IMR-90 (cell line): ENCODE results near the gene FBN1. TPM values are rescaled to one million over a fixed set of nuclear protein-coding genes. Genes with fewer than 3 reads are reported as not detected.

Source experiments
- ATAC-seq: fragments of 200-7000 bp; cut with Tn5 transposase; 2 replicates; pipeline ENCODE4 v1.9.1; 2020; ENCODE audit warnings: low read depth, mild to moderate bottlenecking, moderate library complexity
- BruUV-seq: library from RNA; stranded (reverse); fragments of 400-500 nt; replicated peaks from 2 replicates; lab custom pipeline; 2021; lab: Mats Ljungman, UMichigan
- CTCF ChIA-PET: fragments of 300-600 bp; formaldehyde crosslinking; extraction: SDS; loops from one replicate; lab custom pipeline; 2021; ENCODE audit warnings: antibody characterized with exemption; lab: Yijun Ruan, JAX
- POLR2A ChIA-PET: fragments of 300-600 bp; sonication (Branson Sonifier 250); formaldehyde crosslinking; loops from one replicate; lab custom pipeline; 2022; ENCODE audit warnings: antibody characterized with exemption; ENCODE audit not compliant: unreplicated experiment; lab: Charles Lee
- DNase-seq: peaks from one replicate; pipeline ENCODE4 v3.0.0; 2013
- H2AFZ ChIP-seq: replicated peaks from 2 replicates; pipeline ENCODE3; 2013; ENCODE audit warnings: low read length, mild to moderate bottlenecking; ENCODE audit not compliant: poor library complexity
- H2AK5ac ChIP-seq: 2 replicates; pipeline ENCODE4 v1.6.1; 2013; ENCODE audit warnings: low read depth, low read length, inconsistent platforms
- H2AK9ac ChIP-seq: replicated peaks from 2 replicates; pipeline ENCODE3; 2013; ENCODE audit warnings: mild to moderate bottlenecking, low read depth, low read length, moderate library complexity; ENCODE audit not compliant: poor library complexity
- H2BK120ac ChIP-seq: 2 replicates; pipeline ENCODE4 v1.6.1; 2013; ENCODE audit warnings: low read depth, low read length, inconsistent platforms
- H2BK15ac ChIP-seq: 3 replicates; pipeline ENCODE4 v1.6.1; 2013; ENCODE audit warnings: low read depth, low read length, inconsistent platforms
- H2BK20ac ChIP-seq: 2 replicates; pipeline ENCODE4 v1.6.1; 2013; ENCODE audit warnings: low read depth, mild to moderate bottlenecking, inconsistent platforms, low read length, moderate library complexity
- H2BK5ac ChIP-seq: 2 replicates; pipeline ENCODE4 v1.6.1; 2013; ENCODE audit warnings: mild to moderate bottlenecking, low read depth, low read length, inconsistent platforms; ENCODE audit not compliant: poor library complexity, severe bottlenecking
- H3K14ac ChIP-seq: replicated peaks from 2 replicates; pipeline ENCODE4 v1.6.1; 2013; ENCODE audit warnings: low read depth, low read length, inconsistent platforms
- H3K18ac ChIP-seq: 2 replicates; pipeline ENCODE4 v1.6.1; 2013; ENCODE audit warnings: low read depth, low read length, control low read depth
- H3K23ac ChIP-seq: 2 replicates; pipeline ENCODE4 v1.6.1; 2013; ENCODE audit warnings: low read depth, low read length, inconsistent platforms
- H3K27ac ChIP-seq: 2 replicates; pipeline ENCODE4 v1.5.1; 2013; ENCODE audit warnings: mild to moderate bottlenecking, control low read depth, low read length; ENCODE audit not compliant: insufficient read depth
- H3K27me3 ChIP-seq: 2 replicates; pipeline ENCODE4 v1.6.1; 2013; ENCODE audit warnings: low read length; ENCODE audit not compliant: control insufficient read depth, insufficient read depth
- H3K36me3 ChIP-seq: 2 replicates; pipeline ENCODE4 v1.6.1; 2013; ENCODE audit warnings: low read length, mixed read lengths; ENCODE audit not compliant: control insufficient read depth, insufficient read depth
- H3K4ac ChIP-seq: 2 replicates; pipeline ENCODE4 v1.6.1; 2013; ENCODE audit warnings: low read depth, low read length, inconsistent platforms
- H3K4me1 ChIP-seq: 2 replicates; pipeline ENCODE4 v1.6.1; 2013; ENCODE audit warnings: low read length, mixed read lengths; ENCODE audit not compliant: control insufficient read depth, insufficient read depth
- H3K4me2 ChIP-seq: 2 replicates; pipeline ENCODE4 v1.6.1; 2013; ENCODE audit warnings: low read depth, mild to moderate bottlenecking, control low read depth, low read length, moderate library complexity
- H3K4me3 ChIP-seq: 2 replicates; pipeline ENCODE4 v1.5.1; 2013; ENCODE audit warnings: low read depth, mild to moderate bottlenecking, control low read depth, low read length, moderate library complexity; ENCODE audit not compliant: insufficient read depth
- H3K56ac ChIP-seq: 2 replicates; pipeline ENCODE4 v1.6.1; 2013; ENCODE audit warnings: low read length, inconsistent platforms; ENCODE audit not compliant: insufficient read depth; ENCODE audit errors: extremely low read depth
- H3K79me1 ChIP-seq, 2 experiments: 2 replicates each; pipeline ENCODE4 v1.6.1; 2013; ENCODE audit warnings: low read length in 2 of 2, inconsistent platforms in 1 of 2, low read depth in 1 of 2
- H3K9ac ChIP-seq: 2 replicates; pipeline ENCODE4 v1.6.1; 2013; ENCODE audit warnings: low read depth, low read length, control low read depth
- H3K9me1 ChIP-seq: 2 replicates; pipeline ENCODE4 v1.6.1; 2013; ENCODE audit warnings: low read length, inconsistent platforms; ENCODE audit not compliant: insufficient read depth
- H3K9me3 ChIP-seq: 2 replicates; pipeline ENCODE4 v1.6.1; 2013; ENCODE audit warnings: low read length; ENCODE audit not compliant: control insufficient read depth, insufficient read depth
- H4K20me1 ChIP-seq: 2 replicates; pipeline ENCODE4 v1.6.1; 2013; ENCODE audit warnings: low read length, inconsistent platforms; ENCODE audit not compliant: insufficient read depth
- H4K5ac ChIP-seq: 2 replicates; pipeline ENCODE4 v1.6.1; 2013; ENCODE audit warnings: mild to moderate bottlenecking, low read depth, low read length, control low read depth
- H4K8ac ChIP-seq, 2 experiments: 2 replicates each; pipeline ENCODE4 v1.6.1; 2013; ENCODE audit warnings: low read depth in 2 of 2, low read length in 2 of 2, control low read depth in 1 of 2, inconsistent platforms in 1 of 2
- H4K91ac ChIP-seq: 2 replicates; pipeline ENCODE4 v1.6.1; 2013; ENCODE audit warnings: low read depth, low read length, inconsistent platforms; ENCODE audit not compliant: insufficient read depth
- BHLHE40 ChIP-seq: fragments of 150-350 bp; IDR thresholded peaks from 2 replicates; pipeline ENCODE4 v1.6.1; 2016; ENCODE audit warnings: mild to moderate bottlenecking, low read depth, low read length
- CEBPB ChIP-seq: IDR thresholded peaks from 2 replicates; pipeline ENCODE4 v1.6.1; 2012; ENCODE audit warnings: low read depth, low read length, improper control_type of control experiment
- CHD1 ChIP-seq: IDR thresholded peaks from 2 replicates; pipeline ENCODE4 v1.6.1; 2012; ENCODE audit warnings: low read depth, low read length, improper control_type of control experiment
- CTCF ChIP-seq: conservative IDR thresholded peaks from 2 replicates; pipeline ENCODE4 v1.5.1; 2012; ENCODE audit warnings: mild to moderate bottlenecking, low read depth, low read length, improper control_type of control experiment
- ELK1 ChIP-seq: fragments of 150-350 bp; IDR thresholded peaks from 2 replicates; pipeline ENCODE4 v1.6.1; 2016; ENCODE audit warnings: low read depth, mild to moderate bottlenecking, low read length, moderate library complexity, borderline replicate concordance
- FOS ChIP-seq: fragments of 150-350 bp; IDR thresholded peaks from 2 replicates; pipeline ENCODE4 v1.6.1; 2016; ENCODE audit warnings: low read depth, low read length
- MAFK ChIP-seq: IDR thresholded peaks from 2 replicates; pipeline ENCODE4 v1.6.1; 2012; ENCODE audit warnings: low read depth, low read length, improper control_type of control experiment
- MAZ ChIP-seq: IDR thresholded peaks from 2 replicates; pipeline ENCODE4 v1.6.1; 2012; ENCODE audit warnings: low read depth, mild to moderate bottlenecking, low read length, improper control_type of control experiment, moderate library complexity, borderline replicate concordance
- MXI1 ChIP-seq: IDR thresholded peaks from 2 replicates; pipeline ENCODE4 v1.6.1; 2012; ENCODE audit warnings: low read depth, mild to moderate bottlenecking, low read length, moderate library complexity, borderline replicate concordance
- NFE2L2 ChIP-seq: fragments of 150-350 bp; IDR thresholded peaks from 2 replicates; pipeline ENCODE4 v1.6.1; 2016; ENCODE audit warnings: low read depth, mild to moderate bottlenecking, low read length
- POLR2A ChIP-seq: IDR thresholded peaks from 2 replicates; pipeline ENCODE4 v1.6.1; 2012; ENCODE audit warnings: mild to moderate bottlenecking, low read depth, low read length
- RAD21 ChIP-seq: IDR thresholded peaks from 2 replicates; pipeline ENCODE4 v1.6.1; 2012; ENCODE audit warnings: low read length, improper control_type of control experiment
- RCOR1 ChIP-seq: IDR thresholded peaks from 2 replicates; pipeline ENCODE4 v1.6.1; 2012; ENCODE audit warnings: mild to moderate bottlenecking, low read length, improper control_type of control experiment; ENCODE audit not compliant: insufficient replicate concordance
- RFX5 ChIP-seq: IDR thresholded peaks from 2 replicates; pipeline ENCODE4 v1.8.0; 2012; ENCODE audit warnings: low read depth, mild to moderate bottlenecking, low read length, moderate library complexity
- SMC3 ChIP-seq: fragments of 150-350 bp; IDR thresholded peaks from 2 replicates; pipeline ENCODE4 v1.6.1; 2016; ENCODE audit warnings: low read depth, mild to moderate bottlenecking, antibody characterized with exemption, low read length, moderate library complexity
- USF2 ChIP-seq: fragments of 150-350 bp; IDR thresholded peaks from 2 replicates; pipeline ENCODE4 v1.6.1; 2017; ENCODE audit warnings: mild to moderate bottlenecking, antibody characterized with exemption, low read length, low read depth
- WGBS, 2 experiments: methylation state at CpG; one replicate each; pipeline versions ENCODE4 v1.1.5 to v1.1.7; 2013; ENCODE audit warnings: missing lambda C conversion rate in 2 of 2; ENCODE audit not compliant: insufficient read length in 1 of 2; ENCODE audit errors: extremely low coverage in 2 of 2; 5-methylcytosine and 5-hydroxymethylcytosine counted together
- dilution Hi-C: fragments of 300-500 bp; cut with HindIII; formaldehyde crosslinking; loops from one replicate; pipeline ENCODE4 v1.14.3; 2018; ENCODE audit warnings: low sequenced_read_pairs; ENCODE audit not compliant: unreplicated experiment
- in situ Hi-C: fragments of 300-500 bp; cut with MboI; formaldehyde crosslinking; loops from 3 replicates; pipeline ENCODE4 v1.14.3; 2019; ENCODE audit warnings: low sequenced_read_pairs, inconsistent platforms, mixed read lengths
- intact Hi-C: fragments of 100-400 bp; cut with micrococcal nuclease; formaldehyde crosslinking; loops from 2 replicates; pipeline ENCODE4 v1.10.0; 2022
- polyA plus RNA-seq, 3 experiments: library from polyadenylated mRNA; depleted of rRNA; stranded (reverse); fragments of >200 nt; gene quantifications; 2 replicates each; pipeline ENCODE4 v1.2.3, GENCODE V29; 2012; ENCODE audit warnings: low replicate concordance in 1 of 3
- total RNA-seq: library from RNA; depleted of rRNA; stranded (reverse); fragments of >200 nt; gene quantifications from 2 replicates; pipeline ENCODE4 v1.2.3, GENCODE V29; 2012

The FBN1 gene
- total and polyA plus RNA-seq, 2 of the 4 experiments (the other 2 are of a cell fraction) = 134 to 283 TPM

GRCh38 chr15:48384616-48385015 lies 260.9 kb downstream of the FBN1 start:
- Histone ChIP-seq H3K4me1 (peaks cover 16% of the 10 kb centered on the region), H2AK9ac (no peak overlapping the region), H3K56ac (no peak overlapping the region), H3K18ac (0 out of 2 replicates have a peak overlapping the region, but pooled peaks have one; percentile 16), H3K27ac (no peak overlapping the region), H2AK5ac (no peak overlapping the region), H4K91ac (no peak overlapping the region), H3K14ac (no peak overlapping the region), H3K9me1 (peaks cover 12% of the 10 kb centered on the region), H3K4ac (no peak overlapping the region), H3K79me1 (no peaks in the 10 kb centered on the region), H2BK120ac (no peak overlapping the region), H2BK5ac (no peak overlapping the region), H4K20me1 (no peaks in the 10 kb centered on the region), H3K27me3 (no peaks in the 10 kb centered on the region), H3K23ac (no peak overlapping the region), H4K5ac (0 out of 2 replicates have a peak overlapping the region, but pooled peaks have one; percentile 16), H2AFZ (no peak overlapping the region), H2BK15ac (no peak overlapping the region), H3K9ac (no peak overlapping the region), H3K4me3 (no peak overlapping the region), H3K4me2 (no peak overlapping the region), H4K8ac (0 out of 4 replicates have a peak overlapping the region, but pooled peaks of 1 of the 2 experiments have one; percentile 4), H2BK20ac (no peak overlapping the region), H3K36me3 (no peaks in the 10 kb centered on the region), H3K9me3 (no peaks in the 10 kb centered on the region)
- TF ChIP-seq RAD21 (no peak), MAFK (no peak), BHLHE40 (no peak), CHD1 (no peak), RCOR1 (no peak), RFX5 (no peak), USF2 (no peak), CEBPB (no peak), POLR2A (no peak), MXI1 (no peak), SMC3 (no peak), NFE2L2 (no peak), MAZ (no peak), CTCF (no peak), ELK1 (no peak), FOS (no peak)
- dilution Hi-C loops = no loop called here
- in situ Hi-C loops = no loop called here
- no TSS peak for BruUV-seq
- DNase-seq (no peak), ATAC-seq (no peak)
- ChIA-PET POLR2A (interaction anchor here (0.6 kb wide), 1 partner anchor 619 kb away, joined by 3 read pairs; no protein-coding TSS in a partner anchor), CTCF (no interaction called here)
- WGBS, 2 experiments = no CpG with 5 or more reads among the region's 3 CpGs
- intact Hi-C loops = no loop called here
